ENCODE data around the gene SCCPDH. TPM values are rescaled to one million over a fixed set of nuclear protein-coding genes. Genes with fewer than 3 reads are reported as not detected.

Gene SCCPDH
- total and polyA plus RNA-seq, 2 donors (not counting 1 experiment from before 2014, with no cell fraction given) = 1.7 to 6.6 TPM

GRCh38 chr1:246788895-246789338 is 64.7 kb downstream of the SCCPDH start:
- Histone ChIP-seq H4K20me1 (ENCODE audit: control insufficient read depth, insufficient read depth, low read length, poor library complexity, severe bottlenecking) (no peaks in the 10 kb centered on the region), H3K4me2 (replicated peaks; ENCODE audit: low read depth, low read length, poor library complexity, severe bottlenecking) (peak overlapping the region; percentile 61), H3K9ac (ENCODE audit: low read length) (peak overlapping the region; percentile 23), H2AFZ (ENCODE audit: insufficient read depth, low read depth, low read length, poor library complexity, severe bottlenecking) (peak overlapping the region; percentile 64), H3K4me1 (ENCODE audit: control insufficient read depth in 2 of 2, insufficient read depth in 2 of 2, low read length in 2 of 2) (peaks cover 5 to 10% of the 10 kb centered on the region in 2 donors), H3K36me3 (replicated peaks in 1 of 2; ENCODE audit: control extremely low read depth in 1 of 2, control insufficient read depth in 1 of 2, extremely low read depth in 1 of 2, insufficient read depth in 2 of 2, low read length in 1 of 2) (no peaks in the 10 kb centered on the region), H3K27ac (ENCODE audit: low read length in 2 of 2) (no peak overlapping the region), H3K9me3 (ENCODE audit: control extremely low read depth in 1 of 3, control insufficient read depth in 2 of 3, insufficient read depth in 1 of 3, low read length in 2 of 3) (peaks cover 0 to 10% (median 0%) of the 10 kb centered on the region in 3 donors), H3K27me3 (replicated peaks in 1 of 4; ENCODE audit: control extremely low read depth in 1 of 4, control insufficient read depth in 3 of 4, insufficient read depth in 4 of 4, low read length in 3 of 4) (peaks cover 0 to 17% (median 1%) of the 10 kb centered on the region in 4 experiments), H3K79me2 (ENCODE audit: control insufficient read depth, insufficient read depth, low read length) (no peaks in the 10 kb centered on the region), H3K4me3 (ENCODE audit: control extremely low read depth in 1 of 5, extremely low read depth in 1 of 5, insufficient read depth in 1 of 5, low read depth in 2 of 5, low read length in 4 of 5) (peak overlapping the region in 2 of 5 experiments; percentile 16 to 23)
- ATAC-seq (ENCODE audit: low read depth) (no peak), DNase-seq (no peak)
- TF ChIP-seq EZH2 (IDR thresholded peaks at IDR 0.05; ENCODE audit: borderline replicate concordance, insufficient read depth, low read depth, low read length, poor library complexity, severe bottlenecking) = no peak
- TF ChIP-seq CTCF (IDR thresholded peaks at IDR 0.05) = no peak
- WGBS (ENCODE audit: insufficient coverage) = 5% methylated on average over 37 of the region's 37 CpGs
- ChIA-PET POLR2A (no interaction called here), CTCF (no interaction called here)
- peaks cover 13% of the 10 kb centered on the region for H3K4me1 Mint-ChIP-seq
- no peak overlapping the region for H3K27ac Mint-ChIP-seq
- peak overlapping the region; percentile 20 for H3K4me3 Mint-ChIP-seq
- peaks cover 17% of the 10 kb centered on the region for H3K27me3 Mint-ChIP-seq
- intact Hi-C loops (cut with micrococcal nuclease) = no loop called here
- no peaks in the 10 kb centered on the region for H3K9me3 Mint-ChIP-seq (ENCODE audit: insufficient read depth)

- intact Hi-C loops (cut with micrococcal nuclease) = no loop called here
- H3K27ac Mint-ChIP-seq = no peak overlapping the region
- peaks cover 11% of the 10 kb centered on the region for H3K4me1 Mint-ChIP-seq
- Histone ChIP-seq H2AFZ (ENCODE audit: insufficient read depth, low read depth, low read length, poor library complexity, severe bottlenecking) (peak overlapping the region; percentile 64), H3K79me2 (ENCODE audit: control insufficient read depth, insufficient read depth, low read length) (no peaks in the 10 kb centered on the region), H3K27me3 (replicated peaks in 1 of 4; ENCODE audit: control extremely low read depth in 1 of 4, control insufficient read depth in 3 of 4, insufficient read depth in 4 of 4, low read length in 3 of 4) (peaks cover 0 to 12% (median 0%) of the 10 kb centered on the region in 4 experiments), H3K4me2 (replicated peaks; ENCODE audit: low read depth, low read length, poor library complexity, severe bottlenecking) (peak overlapping the region; percentile 61), H3K36me3 (replicated peaks in 1 of 2; ENCODE audit: control extremely low read depth in 1 of 2, control insufficient read depth in 1 of 2, extremely low read depth in 1 of 2, insufficient read depth in 2 of 2, low read length in 1 of 2) (no peaks in the 10 kb centered on the region), H3K4me1 (ENCODE audit: control insufficient read depth in 2 of 2, insufficient read depth in 2 of 2, low read length in 2 of 2) (peaks cover 1 to 5% of the 10 kb centered on the region in 2 donors), H3K9me3 (ENCODE audit: control extremely low read depth in 1 of 3, control insufficient read depth in 2 of 3, insufficient read depth in 1 of 3, low read length in 2 of 3) (peaks cover 0 to 10% (median 0%) of the 10 kb centered on the region in 3 donors), H4K20me1 (ENCODE audit: control insufficient read depth, insufficient read depth, low read length, poor library complexity, severe bottlenecking) (no peaks in the 10 kb centered on the region), H3K27ac (ENCODE audit: low read length in 2 of 2) (no peak overlapping the region), H3K9ac (ENCODE audit: low read length) (no peak overlapping the region), H3K4me3 (ENCODE audit: control extremely low read depth in 1 of 5, extremely low read depth in 1 of 5, insufficient read depth in 1 of 5, low read depth in 2 of 5, low read length in 4 of 5) (no peak overlapping the region)
- POLR2A ChIA-PET = no interaction called here
- H3K9me3 Mint-ChIP-seq (ENCODE audit: insufficient read depth) = no peaks in the 10 kb centered on the region
- peaks cover 13% of the 10 kb centered on the region for H3K27me3 Mint-ChIP-seq
- CTCF ChIA-PET = no interaction called here
- H3K4me3 Mint-ChIP-seq = peak overlapping the region; percentile 20
- no peak for DNase-seq
- WGBS (ENCODE audit: insufficient coverage) = 94% methylated on average over 19 of the region's 25 CpGs
- ATAC-seq (ENCODE audit: low read depth) = no peak
- TF ChIP-seq CTCF (IDR thresholded peaks at IDR 0.05) = no peak
- no peak for TF ChIP-seq EZH2 (IDR thresholded peaks at IDR 0.05; ENCODE audit: borderline replicate concordance, insufficient read depth, low read depth, low read length, poor library complexity, severe bottlenecking)
Measured at GRCh38 chr1:246789454-246790339, 65.5 kb downstream of the SCCPDH start.
